Activated CD4-positive, alpha-beta memory T cell treated with anti-CD3 and anti-CD28 coated beads, Interleukin-2, amount 10 ng/mL, durations not matched to agents 7 days and 5 days (primary cell): ENCODE data around the gene PPCDC. TPM values are rescaled to one million over a fixed set of nuclear protein-coding genes. Genes with fewer than 3 reads are reported as not detected.
"Not testable (repeated sequence)": the region's sequence is repeated elsewhere in the genome, so short reads cannot be mapped to it uniquely, and the experiment has no call there.

Experiments
- CTCF ChIA-PET: fragments of 350-600 bp; sonication (Branson Sonifier 250); formaldehyde crosslinking; loops from one replicate; lab custom pipeline; 2021; ENCODE audit warnings: antibody characterized with exemption, inconsistent platforms; lab: Charles Lee
- POLR2A ChIA-PET: fragments of 350-600 bp; sonication (Branson Sonifier 250); formaldehyde crosslinking; loops from one replicate; lab custom pipeline; 2021; ENCODE audit warnings: antibody characterized with exemption; lab: Charles Lee
- DNase-seq: peaks from one replicate; pipeline ENCODE4 v3.0.0-alpha.2; 2020
- H3K27ac Mint-ChIP-seq: one replicate; pipeline ENCODE4 v1.8.0; 2021; ENCODE audit warnings: mild to moderate bottlenecking, mixed read lengths
- H3K27me3 Mint-ChIP-seq: one replicate; pipeline ENCODE4 v1.8.0; 2021; ENCODE audit warnings: mixed read lengths
- H3K36me3 Mint-ChIP-seq: one replicate; pipeline ENCODE4 v1.8.0; 2021; ENCODE audit warnings: low read depth, mixed read lengths
- H3K4me1 Mint-ChIP-seq: one replicate; pipeline ENCODE4 v1.8.0; 2021; ENCODE audit warnings: mixed read lengths
- H3K4me3 Mint-ChIP-seq: one replicate; pipeline ENCODE4 v1.8.0; 2021; ENCODE audit warnings: mild to moderate bottlenecking, mixed read lengths
- H3K9me3 Mint-ChIP-seq: one replicate; pipeline ENCODE4 v1.8.0; 2021; ENCODE audit warnings: mixed read lengths
- total RNA-seq, 2 experiments: library from RNA; stranded (reverse); gene quantifications; one replicate each; pipeline ENCODE4 v1.2.3, GENCODE V29; 2021

Gene PPCDC
- total RNA-seq, 2 experiments from 2014 or later, result 43.0 to 50.2 TPM

- Mint-ChIP-seq H3K36me3 (peaks cover 28% of the 10 kb centered on the region), H3K27me3 (peaks cover 45% of the 10 kb centered on the region), H3K9me3 (peaks cover 17% of the 10 kb centered on the region), H3K27ac (no peak overlapping the region), H3K4me3 (no peak overlapping the region), H3K4me1 (peaks cover 29% of the 10 kb centered on the region)
- POLR2A ChIA-PET, result interaction anchor here (1.2 kb wide), 1 partner anchor 15 kb away, joined by 3 read pairs; no protein-coding TSS in a partner anchor
- CTCF ChIA-PET, result interaction anchor here (0.6 to 1.0 kb wide), 2 partner anchors 38 to 82 kb away, joined by 4 read pairs; no protein-coding TSS in a partner anchor
- DNase-seq, result no peak
Observed at GRCh38 chr15:75081150-75081549, 57.8 kb downstream of the PPCDC start.

GRCh38 chr15:75082689-75083088, 59.3 kb downstream of the PPCDC start:
- H3K9me3 Mint-ChIP-seq, result peaks cover 27% of the 10 kb centered on the region
- H3K4me1 Mint-ChIP-seq, result peaks cover 23% of the 10 kb centered on the region
- H3K36me3 Mint-ChIP-seq, result peaks cover 32% of the 10 kb centered on the region
- no peak overlapping the region for H3K4me3 Mint-ChIP-seq
- no peak for DNase-seq
- H3K27me3 Mint-ChIP-seq, result peaks cover 54% of the 10 kb centered on the region
- POLR2A ChIA-PET, result no interaction called here
- no peak overlapping the region for H3K27ac Mint-ChIP-seq
- CTCF ChIA-PET, result no interaction called here

DNA sequence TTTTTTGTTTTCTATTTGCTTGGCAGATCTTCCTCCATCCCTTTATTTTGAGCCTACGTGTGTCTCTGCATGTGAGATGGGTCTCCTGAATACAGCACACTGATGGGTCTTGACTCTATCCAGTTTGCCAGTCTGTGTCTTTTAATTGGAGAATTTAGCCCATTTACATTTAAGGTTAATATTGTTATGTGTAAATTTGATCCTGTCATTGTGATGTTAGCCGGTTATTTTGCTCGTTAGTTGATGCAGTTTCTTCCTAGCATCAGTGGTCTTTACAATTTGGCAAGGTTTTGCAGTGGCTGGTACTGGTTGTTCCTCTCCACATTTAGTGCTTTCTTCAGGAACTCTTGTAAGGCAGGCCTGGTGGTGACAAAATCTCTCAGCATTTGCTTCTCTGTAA, 62.3 kb downstream of the PPCDC start:
- CTCF ChIA-PET, H3K4me1 Mint-ChIP-seq, H3K27ac Mint-ChIP-seq, POLR2A ChIA-PET, DNase-seq, H3K4me3 Mint-ChIP-seq: not testable (repeated sequence)
- Mint-ChIP-seq H3K27me3 (peaks cover 47% of the 10 kb centered on the region), H3K9me3 (peaks cover 24% of the 10 kb centered on the region), H3K36me3 (peaks cover 34% of the 10 kb centered on the region)

DNA sequence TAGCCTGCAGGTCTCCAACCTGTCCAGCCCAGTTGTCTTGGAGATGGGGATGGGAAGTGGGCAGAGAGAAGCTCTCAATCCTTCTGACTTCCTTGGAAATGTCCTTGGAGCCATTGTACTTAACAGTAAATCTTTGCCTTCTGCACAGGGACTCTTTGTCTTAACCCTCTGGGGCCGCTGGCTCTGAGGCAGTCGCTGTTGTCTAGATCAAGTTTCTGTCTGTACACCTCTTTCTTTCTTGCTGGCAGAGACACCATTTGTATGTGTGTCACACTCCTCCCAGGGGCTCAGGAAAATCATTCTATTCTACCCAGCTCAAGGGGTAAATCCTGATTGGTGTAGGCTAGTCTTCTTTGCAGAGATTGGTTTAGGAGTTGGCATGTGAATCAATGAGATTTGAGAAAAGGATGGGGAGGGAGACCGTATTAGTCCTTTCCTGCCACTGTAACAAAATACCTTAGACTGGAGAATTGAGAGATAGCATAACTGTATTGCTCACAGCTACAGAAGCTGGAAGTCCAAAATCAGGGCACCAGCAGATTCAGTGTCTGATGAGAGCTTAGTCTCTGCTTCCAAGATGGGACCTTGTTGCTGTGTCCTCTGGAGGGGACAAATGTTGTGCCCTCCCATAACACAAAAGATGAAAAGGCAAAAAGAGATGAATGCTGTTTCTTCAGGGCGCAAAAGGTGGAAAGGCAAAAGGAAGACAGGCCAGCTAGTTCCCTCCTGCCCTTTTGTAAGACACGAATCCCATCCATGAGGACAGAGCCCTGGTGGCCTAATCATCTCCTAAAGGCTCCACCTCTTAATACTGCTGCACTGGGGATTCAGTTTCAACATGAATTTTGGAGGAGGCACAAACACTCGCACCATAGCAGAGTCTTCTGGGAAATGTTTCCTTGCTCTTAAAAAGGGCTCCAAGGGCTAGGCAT, 66.3 kb downstream of the PPCDC start:
- H3K4me1 Mint-ChIP-seq, result peaks cover 11% of the 10 kb centered on the region
- H3K4me3 Mint-ChIP-seq, result no peak overlapping the region
- H3K9me3 Mint-ChIP-seq, result peaks cover 31% of the 10 kb centered on the region
- ChIA-PET CTCF (no interaction called here), POLR2A (no interaction called here)
- no peak for DNase-seq
- peaks cover 36% of the 10 kb centered on the region for H3K36me3 Mint-ChIP-seq
- no peak overlapping the region for H3K27ac Mint-ChIP-seq
- H3K27me3 Mint-ChIP-seq, result peaks cover 30% of the 10 kb centered on the region

DNA sequence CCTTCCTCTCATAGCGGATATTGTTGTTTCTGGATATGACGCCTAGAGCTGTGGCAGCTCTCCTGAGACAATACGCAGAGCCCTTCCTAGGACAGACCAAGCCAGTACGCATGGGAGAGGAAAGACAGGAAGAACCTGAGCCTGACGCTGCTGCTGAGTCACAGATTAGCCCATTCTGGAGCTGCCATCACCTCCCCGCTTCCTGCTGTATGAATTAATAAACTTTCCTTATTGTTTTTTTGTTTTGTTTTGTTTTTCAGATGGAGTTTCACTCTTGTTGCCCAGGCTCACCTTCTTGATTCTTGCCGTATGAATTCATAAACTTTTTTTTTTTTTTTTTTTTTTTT, 67.0 kb downstream of the PPCDC start:
- no peak for DNase-seq
- Mint-ChIP-seq H3K27ac (no peak overlapping the region), H3K4me3 (no peak overlapping the region), H3K9me3 (peaks cover 26% of the 10 kb centered on the region), H3K36me3 (peaks cover 30% of the 10 kb centered on the region), H3K4me1 (peaks cover 15% of the 10 kb centered on the region), H3K27me3 (peaks cover 28% of the 10 kb centered on the region)
- ChIA-PET POLR2A (no interaction called here), CTCF (no interaction called here)

- DNase-seq, result no peak
- ChIA-PET CTCF (interaction anchor here (0.8 kb wide), 1 partner anchor 49 kb away, joined by 3 read pairs; no protein-coding TSS in a partner anchor), POLR2A (interaction anchor here (1.0 kb wide), 1 partner anchor 17 kb away, joined by 3 read pairs; no protein-coding TSS in a partner anchor)
- peaks cover 20% of the 10 kb centered on the region for H3K36me3 Mint-ChIP-seq
- H3K27me3 Mint-ChIP-seq, result peaks cover 22% of the 10 kb centered on the region
- H3K4me1 Mint-ChIP-seq, result peaks cover 21% of the 10 kb centered on the region
- no peak overlapping the region for H3K4me3 Mint-ChIP-seq
- no peak overlapping the region for H3K27ac Mint-ChIP-seq
- peaks cover 17% of the 10 kb centered on the region for H3K9me3 Mint-ChIP-seq
Observed at GRCh38 chr15:75091814-75092213, 68.4 kb downstream of the PPCDC start.

- H3K4me1 Mint-ChIP-seq, result peaks cover 24% of the 10 kb centered on the region
- H3K9me3 Mint-ChIP-seq, result peaks cover 11% of the 10 kb centered on the region
- POLR2A ChIA-PET, H3K4me3 Mint-ChIP-seq, H3K27ac Mint-ChIP-seq, CTCF ChIA-PET, DNase-seq: not testable (repeated sequence)
- peaks cover 11% of the 10 kb centered on the region for H3K36me3 Mint-ChIP-seq
- peaks cover 18% of the 10 kb centered on the region for H3K27me3 Mint-ChIP-seq
Observed at GRCh38 chr15:75094961-75095478, 71.6 kb downstream of the PPCDC start.

GRCh38 chr15:75095594-75095993, 72.2 kb downstream of the PPCDC start:
- no peak overlapping the region for H3K4me3 Mint-ChIP-seq
- H3K27me3 Mint-ChIP-seq, result peaks cover 16% of the 10 kb centered on the region
- CTCF ChIA-PET, result no interaction called here
- peaks cover 7% of the 10 kb centered on the region for H3K9me3 Mint-ChIP-seq
- no peak for DNase-seq
- H3K4me1 Mint-ChIP-seq, result peaks cover 21% of the 10 kb centered on the region
- POLR2A ChIA-PET, result no interaction called here
- peaks cover 7% of the 10 kb centered on the region for H3K36me3 Mint-ChIP-seq
- H3K27ac Mint-ChIP-seq, result no peak overlapping the region

DNA sequence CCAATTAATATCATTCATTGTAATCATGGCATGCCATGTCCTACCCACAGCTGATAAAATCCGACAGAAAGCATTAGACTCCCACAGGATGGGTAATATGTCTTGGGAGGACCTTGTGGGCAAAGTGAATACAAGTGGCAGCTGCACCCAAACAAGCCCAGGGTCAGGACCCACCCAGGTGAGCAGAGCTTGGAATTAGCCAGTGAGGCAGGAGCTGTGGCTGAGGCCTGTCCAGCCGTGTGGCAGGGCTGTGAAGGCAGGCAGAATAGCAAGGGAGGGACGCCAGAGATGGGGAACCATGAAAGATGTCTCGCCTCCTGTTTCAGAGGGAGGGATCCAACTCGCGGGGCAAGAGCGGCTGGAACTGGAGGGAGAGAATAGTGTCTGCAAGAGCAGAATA, 74.5 kb downstream of the PPCDC start:
- Mint-ChIP-seq H3K27me3 (peaks cover 23% of the 10 kb centered on the region), H3K36me3 (no peaks in the 10 kb centered on the region), H3K4me3 (no peak overlapping the region), H3K9me3 (no peaks in the 10 kb centered on the region), H3K4me1 (peaks cover 13% of the 10 kb centered on the region), H3K27ac (no peak overlapping the region)
- ChIA-PET CTCF (interaction anchor here (1.3 to 1.6 kb wide), 2 partner anchors 10 to 55 kb away, joined by 3 to 4 read pairs; no protein-coding TSS in a partner anchor), POLR2A (interaction anchor here (1.8 kb wide), 1 partner anchor 10 kb away, joined by 9 read pairs; no protein-coding TSS in a partner anchor)
- DNase-seq, result no peak

- no peak overlapping the region for H3K27ac Mint-ChIP-seq
- peaks cover 18% of the 10 kb centered on the region for H3K4me1 Mint-ChIP-seq
- CTCF ChIA-PET, result interaction anchor here (0.8 to 1.6 kb wide), 3 partner anchors 10 to 106 kb away, joined by 3 to 4 read pairs (median 3); no protein-coding TSS in a partner anchor
- POLR2A ChIA-PET, result interaction anchor here (1.8 to 2.3 kb wide), 2 partner anchors 10 to 55 kb away, joined by 8 to 9 read pairs; no protein-coding TSS in a partner anchor
- peaks cover 3% of the 10 kb centered on the region for H3K36me3 Mint-ChIP-seq
- DNase-seq, result no peak
- no peaks in the 10 kb centered on the region for H3K9me3 Mint-ChIP-seq
- H3K4me3 Mint-ChIP-seq, result no peak overlapping the region
- H3K27me3 Mint-ChIP-seq, result peaks cover 27% of the 10 kb centered on the region
Observed at GRCh38 chr15:75098404-75098803, 75.0 kb downstream of the PPCDC start.

Other genes with a start within 250 kb of the PPCDC start
- gene CSK, start 241.5 kb upstream of the PPCDC start, total RNA-seq, result 100 to 1,000 TPM; 330 to 341 TPM
- under 1 TPM; 0.48 to 0.63 TPM for gene LMAN1L, start 210.8 kb upstream of the PPCDC start, total RNA-seq
- gene CPLX3, start 197.0 kb upstream of the PPCDC start, total RNA-seq, result under 1 TPM in 1 of 2 experiments, not detected in 1; 0.18 TPM
- gene ULK3, start 180.4 kb upstream of the PPCDC start, total RNA-seq, result 10 to 100 TPM; 74.9 to 84.2 TPM
- gene SCAMP2, start 150.2 kb upstream of the PPCDC start, total RNA-seq, result 100 to 1,000 TPM; 144 to 156 TPM
- 10 to 100 TPM; 82.8 to 92.9 TPM for gene MPI, start 133.5 kb upstream of the PPCDC start, total RNA-seq
- gene FAM219B, start 116.7 kb upstream of the PPCDC start, total RNA-seq, result 100 to 1,000 TPM; 103 to 116 TPM
- gene COX5A, start 85.5 kb upstream of the PPCDC start, total RNA-seq, result 100 to 1,000 TPM; 273 to 274 TPM
- 1 to 10 TPM; 5.0 to 5.1 TPM for gene RPP25, start 66.8 kb upstream of the PPCDC start, total RNA-seq
- under 1 TPM; 0.60 to 0.81 TPM for gene SCAMP5, start 28.0 kb upstream of the PPCDC start, total RNA-seq
- 10 to 100 TPM; 65.0 to 69.2 TPM for gene C15orf39, start 178.3 kb downstream of the PPCDC start, total RNA-seq
- not detected for gene GOLGA6C, start 234.7 kb downstream of the PPCDC start, total RNA-seq